ENCODE measurements around the gene RBM10. TPM values are rescaled to one million over a fixed set of nuclear protein-coding genes. Genes with fewer than 3 reads are reported as not detected.

Gene RBM10
- total RNA-seq, 1 experiment from 2014 or later: 56.9 TPM

DNA sequence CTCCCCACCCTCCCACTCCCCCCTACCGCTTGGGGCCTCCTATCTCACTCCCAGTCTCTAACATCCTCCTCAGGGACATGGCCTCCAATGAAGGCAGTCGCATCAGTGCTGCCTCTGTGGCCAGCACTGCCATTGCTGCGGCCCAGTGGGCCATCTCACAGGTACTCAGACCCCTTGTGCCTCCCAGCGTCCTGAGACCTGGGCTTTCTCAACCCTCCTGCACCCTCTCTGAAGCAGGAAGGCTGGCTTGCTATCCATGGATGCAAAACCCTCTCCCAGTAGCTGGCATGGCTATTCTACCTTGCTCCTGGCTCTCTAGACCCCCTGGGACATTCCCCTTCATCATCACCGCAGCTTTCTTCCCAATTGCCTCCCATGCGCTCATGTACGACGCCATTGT, 35.3 kb downstream of the RBM10 start:
- ChIA-PET RAD21 (ENCODE audit: low non-redundant PET in 1 of 2, low total read pairs in 2 of 2, uncharacterized antibody in 2 of 2, unreplicated experiment in 2 of 2) (no interaction called here), POLR2A (no interaction called here), CTCF (no interaction called here)
- Histone ChIP-seq H3K9me2 (ENCODE audit: insufficient read depth) (no peaks in the 10 kb centered on the region), H3K27ac (ENCODE audit: low read depth, low read length) (no peak overlapping the region), H4K20me1 (ENCODE audit: insufficient read depth) (no peaks in the 10 kb centered on the region), H3K9me3 (ENCODE audit: control insufficient read depth in 1 of 2, insufficient read depth in 1 of 2, low read depth in 1 of 2, low read length in 2 of 2) (no peaks in the 10 kb centered on the region), H2AFZ (ENCODE audit: low read depth, low read length, poor library complexity, severe bottlenecking) (no peak overlapping the region), H3K79me2 (ENCODE audit: insufficient read depth, low read length) (no peaks in the 10 kb centered on the region), H3K27me3 (ENCODE audit: insufficient read depth, low read length) (no peaks in the 10 kb centered on the region), H3K4me1 (ENCODE audit: control insufficient read depth in 1 of 2, insufficient read depth in 2 of 2, low read length in 2 of 2) (no peaks in the 10 kb centered on the region), H3K4me3 (replicated peaks in 1 of 2; ENCODE audit: low read depth in 1 of 2, low read length in 2 of 2) (no peak overlapping the region), H3K4me2 (ENCODE audit: low read length) (no peak overlapping the region), H3K9ac (ENCODE audit: low read length) (no peak overlapping the region), H3K36me3 (ENCODE audit: control insufficient read depth in 1 of 2, insufficient read depth in 2 of 2, low read length in 2 of 2) (no peaks in the 10 kb centered on the region; a peak in 1 of 4 replicates)
- ATAC-seq (no peak), DNase-seq (ENCODE audit: low read depth, low spot score) (no peak)
- TF ChIP-seq POLR2AphosphoS5 (IDR thresholded peaks at IDR 0.05; ENCODE audit: low read depth, low read length) (no peak), POLR2A (IDR thresholded peaks at IDR 0.05; ENCODE audit: borderline replicate concordance, extremely low read depth, insufficient read depth, insufficient read length) (no peak), TCF7L2 (IDR thresholded peaks at IDR 0.05; ENCODE audit: borderline replicate concordance, extremely low read depth, insufficient read depth, insufficient read length) (no peak)
- intact Hi-C loops (cut with micrococcal nuclease): no loop called here
- BruUV-seq (replicated peaks): no TSS peak

DNA sequence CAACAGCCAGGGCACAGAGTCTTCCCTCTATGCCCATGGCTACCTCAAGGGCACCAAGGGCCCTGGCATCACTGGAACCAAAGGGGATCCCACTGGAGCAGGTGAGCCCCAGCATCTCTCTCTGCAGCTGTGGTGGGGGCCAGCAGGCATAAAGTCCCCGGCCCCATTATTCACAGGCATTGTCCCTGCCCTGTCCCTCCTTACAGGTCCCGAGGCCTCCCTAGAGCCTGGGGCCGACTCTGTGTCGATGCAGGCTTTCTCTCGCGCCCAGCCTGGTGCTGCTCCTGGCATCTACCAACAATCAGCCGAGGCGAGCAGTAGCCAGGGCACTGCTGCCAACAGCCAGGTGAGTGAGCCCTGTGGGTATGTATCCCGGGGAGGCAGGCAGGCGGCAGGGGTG, 36.3 kb downstream of the RBM10 start:
- Histone ChIP-seq H3K36me3 (ENCODE audit: control insufficient read depth in 1 of 2, insufficient read depth in 2 of 2, low read length in 2 of 2) (no peaks in the 10 kb centered on the region; a peak in 1 of 4 replicates), H3K9ac (ENCODE audit: low read length) (no peak overlapping the region), H3K9me3 (ENCODE audit: control insufficient read depth in 1 of 2, insufficient read depth in 1 of 2, low read depth in 1 of 2, low read length in 2 of 2) (no peaks in the 10 kb centered on the region), H3K79me2 (ENCODE audit: insufficient read depth, low read length) (no peaks in the 10 kb centered on the region), H3K9me2 (ENCODE audit: insufficient read depth) (no peaks in the 10 kb centered on the region), H3K4me1 (ENCODE audit: control insufficient read depth in 1 of 2, insufficient read depth in 2 of 2, low read length in 2 of 2) (no peaks in the 10 kb centered on the region), H3K4me3 (replicated peaks in 1 of 2; ENCODE audit: low read depth in 1 of 2, low read length in 2 of 2) (no peak overlapping the region), H2AFZ (ENCODE audit: low read depth, low read length, poor library complexity, severe bottlenecking) (no peak overlapping the region), H4K20me1 (ENCODE audit: insufficient read depth) (no peaks in the 10 kb centered on the region), H3K27me3 (ENCODE audit: insufficient read depth, low read length) (no peaks in the 10 kb centered on the region), H3K4me2 (ENCODE audit: low read length) (no peak overlapping the region), H3K27ac (ENCODE audit: low read depth, low read length) (no peak overlapping the region)
- ChIA-PET RAD21 (ENCODE audit: low non-redundant PET in 1 of 2, low total read pairs in 2 of 2, uncharacterized antibody in 2 of 2, unreplicated experiment in 2 of 2) (no interaction called here), POLR2A (no interaction called here), CTCF (no interaction called here)
- intact Hi-C loops (cut with micrococcal nuclease): no loop called here
- ATAC-seq: no peak
- TF ChIP-seq EZH2phosphoT487 (IDR thresholded peaks at IDR 0.05; ENCODE audit: borderline replicate concordance): no peak
- TF ChIP-seq ELF1 (IDR thresholded peaks at IDR 0.05; ENCODE audit: borderline replicate concordance, low read depth): no peak
- TF ChIP-seq FOSL1 (IDR thresholded peaks at IDR 0.05; ENCODE audit: low read depth): no peak
- no peak for TF ChIP-seq TCF7L2 (IDR thresholded peaks at IDR 0.05; ENCODE audit: borderline replicate concordance, extremely low read depth, insufficient read depth, insufficient read length)
- TF ChIP-seq ZNF274 (IDR thresholded peaks at IDR 0.05; ENCODE audit: low read depth, low read length): no peak
- TF ChIP-seq RAD21 (IDR thresholded peaks at IDR 0.05; ENCODE audit: low read depth): no peak
- TF ChIP-seq, protein P1, sequence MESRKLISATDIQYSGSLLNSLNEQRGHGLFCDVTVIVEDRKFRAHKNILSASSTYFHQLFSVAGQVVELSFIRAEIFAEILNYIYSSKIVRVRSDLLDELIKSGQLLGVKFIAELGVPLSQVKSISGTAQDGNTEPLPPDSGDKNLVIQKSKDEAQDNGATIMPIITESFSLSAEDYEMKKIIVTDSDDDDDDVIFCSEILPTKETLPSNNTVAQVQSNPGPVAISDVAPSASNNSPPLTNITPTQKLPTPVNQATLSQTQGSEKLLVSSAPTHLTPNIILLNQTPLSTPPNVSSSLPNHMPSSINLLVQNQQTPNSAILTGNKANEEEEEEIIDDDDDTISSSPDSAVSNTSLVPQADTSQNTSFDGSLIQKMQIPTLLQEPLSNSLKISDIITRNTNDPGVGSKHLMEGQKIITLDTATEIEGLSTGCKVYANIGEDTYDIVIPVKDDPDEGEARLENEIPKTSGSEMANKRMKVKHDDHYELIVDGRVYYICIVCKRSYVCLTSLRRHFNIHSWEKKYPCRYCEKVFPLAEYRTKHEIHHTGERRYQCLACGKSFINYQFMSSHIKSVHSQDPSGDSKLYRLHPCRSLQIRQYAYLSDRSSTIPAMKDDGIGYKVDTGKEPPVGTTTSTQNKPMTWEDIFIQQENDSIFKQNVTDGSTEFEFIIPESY (IDR thresholded peaks at IDR 0.05; ENCODE audit: extremely low read depth, insufficient replicate concordance, low read length): no peak
- TF ChIP-seq, protein P2, sequence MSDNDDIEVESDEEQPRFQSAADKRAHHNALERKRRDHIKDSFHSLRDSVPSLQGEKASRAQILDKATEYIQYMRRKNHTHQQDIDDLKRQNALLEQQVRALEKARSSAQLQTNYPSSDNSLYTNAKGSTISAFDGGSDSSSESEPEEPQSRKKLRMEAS (IDR thresholded peaks at IDR 0.05): no peak
- TF ChIP-seq ZFX (IDR thresholded peaks at IDR 0.05): no peak
- TF ChIP-seq SRF (IDR thresholded peaks at IDR 0.05; ENCODE audit: low read depth): no peak
- TF ChIP-seq CEBPB (IDR thresholded peaks at IDR 0.05; ENCODE audit: low read depth): no peak
- no peak for TF ChIP-seq SIN3A (IDR thresholded peaks at IDR 0.05; ENCODE audit: low read depth)
- TF ChIP-seq, protein P3, sequence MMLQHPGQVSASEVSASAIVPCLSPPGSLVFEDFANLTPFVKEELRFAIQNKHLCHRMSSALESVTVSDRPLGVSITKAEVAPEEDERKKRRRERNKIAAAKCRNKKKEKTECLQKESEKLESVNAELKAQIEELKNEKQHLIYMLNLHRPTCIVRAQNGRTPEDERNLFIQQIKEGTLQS (IDR thresholded peaks at IDR 0.05): no peak
- TF ChIP-seq EZH2 (IDR thresholded peaks at IDR 0.05): no peak
- TF ChIP-seq POLR2A (IDR thresholded peaks at IDR 0.05; ENCODE audit: borderline replicate concordance, extremely low read depth, insufficient read depth, insufficient read length): no peak
- TF ChIP-seq YY1 (IDR thresholded peaks at IDR 0.05; ENCODE audit: extremely low read depth, insufficient replicate concordance, low read depth, low read length): no peak
- no peak for TF ChIP-seq CBX3 (IDR thresholded peaks at IDR 0.05; ENCODE audit: low read depth)
- no peak for DNase-seq (ENCODE audit: low read depth, low spot score)
- BruUV-seq (replicated peaks): no TSS peak
